Body of pancreas (tissue), 4 donors: Measurements from ENCODE around the gene GRK6. TPM values are rescaled to one million over a fixed set of nuclear protein-coding genes. Genes with fewer than 3 reads are reported as not detected.

Experiments used
- ATAC-seq: fragments of 150-250 bp; one replicate; pipeline ENCODE4 v1.9.1; 2016
- DNase-seq, 4 donors: peaks; one replicate each; pipeline ENCODE4 v3.0.0-alpha.2; 2019
- H3K27ac ChIP-seq, 4 donors: fragments of 200-600 bp; sonication (generic); 1 replicate in 3 of 4; 2 replicates in 1 of 4; pipeline versions ENCODE4 v1.5.1 to v1.6.1; 2016 to 2019; ENCODE audit warnings: mild to moderate bottlenecking in 1 of 4, mixed read lengths in 1 of 4, moderate library complexity in 1 of 4
- H3K27me3 ChIP-seq, 2 donors: fragments of 200-600 bp; sonication (generic); one replicate each; pipeline ENCODE4 v1.6.0; 2016; ENCODE audit warnings: mild to moderate bottlenecking in 1 of 2
- H3K36me3 ChIP-seq, 2 donors: fragments of 200-600 bp; sonication (generic); replicated peaks in 1 of 2; 2 replicates each; pipeline ENCODE4 v1.5.1; 2016; ENCODE audit warnings: low read depth in 2 of 2; ENCODE audit not compliant: insufficient read depth in 1 of 2
- H3K4me1 ChIP-seq: fragments of 200-600 bp; sonication (generic); one replicate; pipeline ENCODE4 v1.6.0; 2016
- H3K4me3 ChIP-seq, 2 donors: fragments of 200-600 bp; sonication (generic); 1 replicate in 1 of 2; 2 replicates in 1 of 2; pipeline ENCODE4 v1.5.1; 2016 to 2019
- H3K9me3 ChIP-seq, 3 donors: fragments of 200-600 bp; sonication (generic); 1 replicate in 2 of 3; 2 replicates in 1 of 3; pipeline ENCODE4 v1.5.1; 2016
- CTCF ChIP-seq, 7 experiments: fragments of 450-650 bp in 4 of 7; fragments of 200-600 bp in 3 of 7; sonication (generic) in 3 of 7; IDR thresholded peaks; one replicate each; pipeline ENCODE4 v1.5.1; 2016 to 2019; ENCODE audit warnings: antibody characterized with exemption in 7 of 7
- POLR2A ChIP-seq, 3 donors: fragments of 450-650 bp; IDR thresholded peaks; one replicate each; pipeline ENCODE4 v1.6.1; 2016; ENCODE audit warnings: antibody characterized with exemption in 3 of 3, mild to moderate bottlenecking in 2 of 3
- WGBS, 2 donors: methylation state at CpG; one replicate each; pipeline ENCODE4 v1.1.5; 2017; 5-methylcytosine and 5-hydroxymethylcytosine counted together
- intact Hi-C: fragments of 100-400 bp; cut with DNase I; formaldehyde crosslinking; loops from one replicate; pipeline ENCODE4 v1.15.1; 2023
- total RNA-seq, 2 donors: library from RNA; depleted of rRNA; stranded (reverse); fragments of >200 nt; gene quantifications; one replicate each; pipeline ENCODE4 v1.1.0, GENCODE V29; 2016

Gene GRK6
- total RNA-seq, 2 donors from 2014 or later = 13.7 to 20.8 TPM

GRCh38 chr5:177405312-177405711 is 21.2 kb upstream of the GRK6 start:
- no peak for DNase-seq
- peaks cover 0 to 7% of the 10 kb centered on the region in 2 donors for H3K27me3 ChIP-seq
- no peaks in the 10 kb centered on the region for H3K36me3 ChIP-seq
- intact Hi-C loops = no loop called here
- 90 to 94% methylated on average over 2 of the region's 2 CpGs for WGBS, 2 donors
- H3K27ac ChIP-seq = no peak overlapping the region
- H3K9me3 ChIP-seq = no peaks in the 10 kb centered on the region
- no peak for ATAC-seq
- H3K4me1 ChIP-seq = peaks cover 31% of the 10 kb centered on the region
- no peak overlapping the region for H3K4me3 ChIP-seq
- TF ChIP-seq POLR2A (IDR thresholded peaks at IDR 0.05) (no peak), CTCF (IDR thresholded peaks at IDR 0.05) (no peak)

DNA sequence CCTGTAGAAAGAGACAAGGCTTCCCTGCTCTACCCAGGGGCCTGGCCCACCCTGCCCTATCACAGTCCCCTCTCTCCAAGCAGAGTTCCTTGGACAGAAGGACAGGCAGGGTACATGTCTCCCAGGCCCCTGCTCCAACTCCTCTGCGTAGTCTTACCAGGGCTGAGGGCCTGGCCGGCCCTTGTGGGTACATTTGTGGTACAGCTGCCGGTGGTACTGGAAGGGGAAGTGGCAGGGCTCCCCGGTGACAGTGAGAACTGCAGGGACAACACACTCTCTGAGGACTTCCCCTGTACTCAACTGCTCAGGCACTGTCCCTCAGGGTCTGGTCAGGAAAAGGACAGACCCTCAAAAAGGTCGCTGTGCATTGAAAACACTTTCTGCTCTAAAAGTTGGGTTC is 20.7 kb upstream of the GRK6 start:
- intact Hi-C loops = no loop called here
- Histone ChIP-seq H3K9me3 (no peaks in the 10 kb centered on the region), H3K4me1 (peaks cover 29% of the 10 kb centered on the region), H3K27me3 (peaks cover 0 to 2% of the 10 kb centered on the region in 2 donors), H3K36me3 (no peaks in the 10 kb centered on the region), H3K27ac (no peak overlapping the region), H3K4me3 (no peak overlapping the region)
- TF ChIP-seq POLR2A (IDR thresholded peaks at IDR 0.05) (no peak), CTCF (IDR thresholded peaks at IDR 0.05) (no peak)
- peak in 1 of 4 donors; percentile 50 for DNase-seq
- 74 to 83% methylated on average over 4 to 5 of the region's 5 CpGs for WGBS, 2 donors
- no peak for ATAC-seq

DNA sequence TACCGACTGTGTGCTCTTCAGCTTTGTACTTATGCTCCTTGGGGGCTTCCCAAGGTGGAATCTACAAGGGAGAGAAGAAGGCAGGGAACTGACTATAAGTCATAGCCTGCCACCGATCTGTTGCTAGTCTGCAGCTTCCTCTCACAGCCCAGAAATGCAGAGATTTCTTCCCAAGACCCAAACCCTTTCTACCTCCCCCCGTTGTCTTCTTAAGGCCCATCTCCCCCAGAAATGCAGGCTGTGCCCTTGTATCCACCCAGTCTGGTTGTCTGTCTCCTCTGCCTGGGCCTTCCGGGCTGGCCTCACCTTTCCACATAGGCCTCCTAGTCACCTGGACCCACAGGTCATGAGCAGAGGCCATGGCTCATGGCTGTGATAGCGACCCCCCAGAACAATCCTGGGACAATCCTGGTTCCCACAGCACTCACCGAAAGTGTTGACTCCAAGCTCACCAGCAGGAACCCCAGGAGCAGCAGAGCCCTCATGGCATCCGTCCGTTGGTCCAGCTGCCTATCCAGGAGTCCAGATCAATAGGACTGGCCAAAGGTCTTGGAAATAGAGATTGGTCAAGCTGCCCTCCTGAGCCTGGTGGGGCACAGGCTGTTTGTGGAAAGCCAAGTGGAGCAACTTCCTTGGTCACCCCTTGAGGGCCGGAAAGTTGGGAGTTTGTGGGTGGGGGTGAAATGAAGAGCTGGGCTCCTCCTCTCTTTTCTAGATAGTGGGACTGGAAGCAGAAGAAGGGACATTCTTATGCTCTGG is 17.3 kb upstream of the GRK6 start, which contains the start of gene F12:
Gene F12 (minus strand): TSS at position 522 of the 759 bp plus-strand sequence. CDS start 37 bp downstream, at position 485.
- no peak for DNase-seq
- Histone ChIP-seq H3K4me1 (peaks cover 7% of the 10 kb centered on the region), H3K27me3 (no peaks in the 10 kb centered on the region), H3K9me3 (no peaks in the 10 kb centered on the region), H3K27ac (no peak within 1 kb of the TSS), H3K4me3 (no peak within 1 kb of the TSS), H3K36me3 (no peaks in the 10 kb centered on the region)
- intact Hi-C loops = no loop called here
- TF ChIP-seq POLR2A (IDR thresholded peaks at IDR 0.05) (no peak), CTCF (IDR thresholded peaks at IDR 0.05) (no peak)
- 77 to 82% methylated on average over 8 to 9 of the region's 9 CpGs for WGBS, 2 donors
- ATAC-seq = no peak

DNA sequence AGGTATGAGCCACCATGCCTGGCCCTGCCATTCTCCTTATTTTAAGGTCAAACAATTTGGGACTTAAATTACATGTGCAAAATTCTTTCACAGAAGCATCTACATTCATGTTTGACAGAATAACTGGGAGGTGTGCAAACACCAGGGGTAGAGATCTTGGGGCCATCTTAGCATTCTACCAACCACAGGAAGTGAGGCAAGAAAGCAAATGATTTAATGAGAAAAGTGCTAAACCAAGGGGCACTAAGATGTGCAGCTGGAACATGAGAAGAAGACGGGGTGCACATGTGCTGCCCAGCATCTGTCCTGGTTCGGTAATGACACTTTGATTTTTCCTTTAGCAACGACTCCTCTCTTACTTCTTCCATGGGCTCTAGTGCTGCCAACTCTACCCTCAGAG is 15.9 kb upstream of the GRK6 start:
- TF ChIP-seq POLR2A (IDR thresholded peaks at IDR 0.05) (no peak), CTCF (IDR thresholded peaks at IDR 0.05) (no peak)
- no peak overlapping the region for H3K4me3 ChIP-seq
- H3K36me3 ChIP-seq = no peaks in the 10 kb centered on the region
- ATAC-seq (no peak), DNase-seq (no peak)
- 69 to 72% methylated on average over 3 of the region's 3 CpGs for WGBS, 2 donors
- intact Hi-C loops = no loop called here
- H3K27me3 ChIP-seq = no peaks in the 10 kb centered on the region
- H3K4me1 ChIP-seq = no peaks in the 10 kb centered on the region
- H3K27ac ChIP-seq = no peak overlapping the region
- H3K9me3 ChIP-seq = no peaks in the 10 kb centered on the region
